ENCODE data around the gene SP6.

SP6 gene

GRCh38 chr17:47871048-47871447 is 20.1 kb upstream of the SP6 start:
- Histone ChIP-seq H3K27ac (replicated peaks) (no peak overlapping the region), H3K27me3 (ENCODE audit: insufficient read depth, poor library complexity, severe bottlenecking) (peaks cover 9% of the 10 kb centered on the region), H3K4me3 (replicated peaks; ENCODE audit: insufficient read depth, low read length) (no peak overlapping the region)
- DNase-seq (ENCODE audit: low read depth in 1 of 2, low spot score in 1 of 2) = no peak
- TF ChIP-seq POLR2AphosphoS5 (IDR thresholded peaks at IDR 0.05; ENCODE audit: low read depth) (no peak), SPI1 (IDR thresholded peaks at IDR 0.05; ENCODE audit: borderline replicate concordance, low read depth) (no peak)

- Histone ChIP-seq H3K27ac (replicated peaks) (no peak overlapping the region), H3K27me3 (ENCODE audit: insufficient read depth, poor library complexity, severe bottlenecking) (peaks cover 13% of the 10 kb centered on the region), H3K4me3 (replicated peaks; ENCODE audit: insufficient read depth, low read length) (no peak overlapping the region)
- TF ChIP-seq SPI1 (IDR thresholded peaks at IDR 0.05; ENCODE audit: borderline replicate concordance, low read depth) (no peak), GABPA (IDR thresholded peaks at IDR 0.05; ENCODE audit: low read depth) (no peak), CTCF (IDR thresholded peaks at IDR 0.05; ENCODE audit: insufficient read depth, low read length) (no peak), REST (IDR thresholded peaks at IDR 0.05; ENCODE audit: insufficient replicate concordance, low read depth) (no peak), POLR2AphosphoS5 (IDR thresholded peaks at IDR 0.05; ENCODE audit: low read depth) (no peak)
- DNase-seq (ENCODE audit: low read depth in 1 of 2, low spot score in 1 of 2) = no peak
Measured at GRCh38 chr17:47870056-47870455, 19.1 kb upstream of the SP6 start.

- DNase-seq (ENCODE audit: low read depth in 1 of 2, low spot score in 1 of 2) = no peak
- Histone ChIP-seq H3K27me3 (ENCODE audit: insufficient read depth, poor library complexity, severe bottlenecking) (peaks cover 14% of the 10 kb centered on the region), H3K4me3 (replicated peaks; ENCODE audit: insufficient read depth, low read length) (no peak overlapping the region), H3K27ac (replicated peaks) (no peak overlapping the region)
- no peak for TF ChIP-seq GABPA (IDR thresholded peaks at IDR 0.05; ENCODE audit: low read depth)
- no peak for TF ChIP-seq CTCF (IDR thresholded peaks at IDR 0.05; ENCODE audit: insufficient read depth, low read length)
- no peak for TF ChIP-seq POLR2AphosphoS5 (IDR thresholded peaks at IDR 0.05; ENCODE audit: low read depth)
- no peak for TF ChIP-seq REST (IDR thresholded peaks at IDR 0.05; ENCODE audit: insufficient replicate concordance, low read depth)
- TF ChIP-seq SPI1 (IDR thresholded peaks at IDR 0.05; ENCODE audit: borderline replicate concordance, low read depth) = no peak
Measured at GRCh38 chr17:47869114-47869513, 18.2 kb upstream of the SP6 start.

GRCh38 chr17:47867813-47868533 is 17.0 kb upstream of the SP6 start:
- Histone ChIP-seq H3K4me3 (replicated peaks; ENCODE audit: insufficient read depth, low read length) (no peak overlapping the region), H3K27me3 (ENCODE audit: insufficient read depth, poor library complexity, severe bottlenecking) (peaks cover 14% of the 10 kb centered on the region), H3K27ac (replicated peaks) (no peak overlapping the region)
- TF ChIP-seq REST (IDR thresholded peaks at IDR 0.05; ENCODE audit: insufficient replicate concordance, low read depth) = no peak
- TF ChIP-seq CTCF (IDR thresholded peaks at IDR 0.05; ENCODE audit: insufficient read depth, low read length) = no peak
- TF ChIP-seq SPI1 (IDR thresholded peaks at IDR 0.05; ENCODE audit: borderline replicate concordance, low read depth) = no peak
- no peak for TF ChIP-seq GABPA (IDR thresholded peaks at IDR 0.05; ENCODE audit: low read depth)
- no peak for TF ChIP-seq POLR2AphosphoS5 (IDR thresholded peaks at IDR 0.05; ENCODE audit: low read depth)
- no peak for DNase-seq (ENCODE audit: low read depth in 1 of 2, low spot score in 1 of 2)
